ENCODE data around the gene MYBBP1A. TPM values are rescaled to one million over a fixed set of nuclear protein-coding genes. Genes with fewer than 3 reads are reported as not detected.

The MYBBP1A gene
- total RNA-seq, 1 experiment from 2014 or later: 155 TPM

DNA sequence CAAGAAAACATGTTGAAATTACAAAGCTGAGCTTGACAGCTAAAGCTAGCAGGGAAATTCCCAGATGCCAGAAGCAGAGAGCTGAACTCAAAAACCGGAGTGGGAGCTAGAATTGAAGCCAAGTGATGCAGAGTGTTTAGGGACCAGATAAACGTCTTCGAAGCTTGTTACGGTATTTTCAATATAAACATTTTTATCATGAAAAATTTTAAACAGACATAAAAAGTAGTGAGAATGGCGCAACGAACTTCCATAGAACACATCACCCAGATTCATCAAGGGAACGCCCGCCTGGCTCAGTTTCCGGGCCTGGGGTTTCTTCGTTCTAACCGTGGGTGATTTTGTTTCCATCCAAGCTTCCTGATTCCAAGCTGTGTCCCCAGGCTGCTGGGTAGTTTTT lies 38.4 kb downstream of the MYBBP1A start:
- no peak for DNase-seq
- H3K36me3 ChIP-seq (ENCODE audit: low read depth, low read length): no peaks in the 10 kb centered on the region
- H4K20me1 ChIP-seq (ENCODE audit: low read length): no peaks in the 10 kb centered on the region
- H3K9me3 ChIP-seq (ENCODE audit: low read length): no peaks in the 10 kb centered on the region
- H2AFZ ChIP-seq (ENCODE audit: low read length): no peak overlapping the region
- no peak for TF ChIP-seq EZH2 (IDR thresholded peaks at IDR 0.05; ENCODE audit: low read length, unreplicated experiment)
- no peak for TF ChIP-seq EZH2phosphoT487 (IDR thresholded peaks at IDR 0.05; ENCODE audit: borderline replicate concordance, low read length)
- TF ChIP-seq, protein P1, sequence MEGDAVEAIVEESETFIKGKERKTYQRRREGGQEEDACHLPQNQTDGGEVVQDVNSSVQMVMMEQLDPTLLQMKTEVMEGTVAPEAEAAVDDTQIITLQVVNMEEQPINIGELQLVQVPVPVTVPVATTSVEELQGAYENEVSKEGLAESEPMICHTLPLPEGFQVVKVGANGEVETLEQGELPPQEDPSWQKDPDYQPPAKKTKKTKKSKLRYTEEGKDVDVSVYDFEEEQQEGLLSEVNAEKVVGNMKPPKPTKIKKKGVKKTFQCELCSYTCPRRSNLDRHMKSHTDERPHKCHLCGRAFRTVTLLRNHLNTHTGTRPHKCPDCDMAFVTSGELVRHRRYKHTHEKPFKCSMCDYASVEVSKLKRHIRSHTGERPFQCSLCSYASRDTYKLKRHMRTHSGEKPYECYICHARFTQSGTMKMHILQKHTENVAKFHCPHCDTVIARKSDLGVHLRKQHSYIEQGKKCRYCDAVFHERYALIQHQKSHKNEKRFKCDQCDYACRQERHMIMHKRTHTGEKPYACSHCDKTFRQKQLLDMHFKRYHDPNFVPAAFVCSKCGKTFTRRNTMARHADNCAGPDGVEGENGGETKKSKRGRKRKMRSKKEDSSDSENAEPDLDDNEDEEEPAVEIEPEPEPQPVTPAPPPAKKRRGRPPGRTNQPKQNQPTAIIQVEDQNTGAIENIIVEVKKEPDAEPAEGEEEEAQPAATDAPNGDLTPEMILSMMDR (conservative IDR thresholded peaks at IDR 0.05; ENCODE audit: low read depth, low read length): no peak
- H3K79me2 ChIP-seq (ENCODE audit: low read length): no peaks in the 10 kb centered on the region
- no peak for ATAC-seq
- no peaks in the 10 kb centered on the region for H3F3A ChIP-seq (ENCODE audit: low read length, unreplicated experiment)
- ChIA-PET CTCF (no interaction called here), POLR2A (ENCODE audit: unreplicated experiment) (no interaction called here)
- no peak overlapping the region for H3K27ac ChIP-seq (ENCODE audit: low read length)
- H3K4me3 ChIP-seq (ENCODE audit: low read length): no peak overlapping the region
- no peaks in the 10 kb centered on the region for H3K9me2 ChIP-seq (replicated peaks; ENCODE audit: low read length)
- no peaks in the 10 kb centered on the region for H3K27me3 ChIP-seq (ENCODE audit: low read length)
- intact Hi-C loops (cut with micrococcal nuclease): no loop called here
- H3K9ac ChIP-seq (ENCODE audit: low read length): no peak overlapping the region
- H3K4me1 ChIP-seq (ENCODE audit: insufficient read depth, low read length): peaks cover 20% of the 10 kb centered on the region
- no peak overlapping the region for H3K4me2 ChIP-seq (ENCODE audit: low read length)
- no TSS peak for BruUV-seq (replicated peaks)

DNA sequence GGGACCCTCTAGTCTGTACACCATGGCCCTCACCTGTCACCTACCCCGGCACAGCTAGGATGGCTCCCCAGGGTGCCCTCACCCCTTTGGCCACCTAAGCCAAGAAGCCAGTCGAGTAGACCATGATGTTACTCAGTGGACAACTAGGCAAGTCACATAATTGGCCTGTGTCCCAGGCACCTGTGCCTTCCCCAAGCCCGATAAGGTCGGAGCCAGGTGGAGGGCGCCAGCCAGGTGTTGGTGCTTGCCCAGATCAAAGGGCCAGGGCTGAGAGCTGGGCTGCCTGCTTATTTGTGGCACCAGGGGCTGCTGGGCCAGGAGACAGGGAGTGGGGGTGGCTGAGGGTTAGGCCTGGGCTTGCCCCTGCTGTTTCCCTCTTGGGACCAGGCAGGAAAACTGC lies 39.7 kb downstream of the MYBBP1A start:
- CTCF ChIA-PET: no interaction called here
- no peak overlapping the region for H3K9ac ChIP-seq (ENCODE audit: low read length)
- H2AFZ ChIP-seq (ENCODE audit: low read length): no peak overlapping the region
- POLR2A ChIA-PET (ENCODE audit: unreplicated experiment): no interaction called here
- no TSS peak for BruUV-seq (replicated peaks)
- H3K4me3 ChIP-seq (ENCODE audit: low read length): no peak overlapping the region
- H3K9me3 ChIP-seq (ENCODE audit: low read length): no peaks in the 10 kb centered on the region
- H3K36me3 ChIP-seq (ENCODE audit: low read depth, low read length): no peaks in the 10 kb centered on the region
- no peak overlapping the region for H3K4me2 ChIP-seq (ENCODE audit: low read length)
- no peaks in the 10 kb centered on the region for H3F3A ChIP-seq (ENCODE audit: low read length, unreplicated experiment)
- H3K79me2 ChIP-seq (ENCODE audit: low read length): no peaks in the 10 kb centered on the region
- no peaks in the 10 kb centered on the region for H3K27me3 ChIP-seq (ENCODE audit: low read length)
- no peak for DNase-seq
- no peak overlapping the region for H3K27ac ChIP-seq (ENCODE audit: low read length)
- intact Hi-C loops (cut with micrococcal nuclease): no loop called here
- H4K20me1 ChIP-seq (ENCODE audit: low read length): no peaks in the 10 kb centered on the region
- peaks cover 15% of the 10 kb centered on the region for H3K4me1 ChIP-seq (ENCODE audit: insufficient read depth, low read length)
- TF ChIP-seq, protein P1 (conservative IDR thresholded peaks at IDR 0.05; ENCODE audit: low read depth, low read length): no peak
- TF ChIP-seq EZH2 (IDR thresholded peaks at IDR 0.05; ENCODE audit: low read length, unreplicated experiment): no peak
- TF ChIP-seq EZH2phosphoT487 (IDR thresholded peaks at IDR 0.05; ENCODE audit: borderline replicate concordance, low read length): no peak
- no peaks in the 10 kb centered on the region for H3K9me2 ChIP-seq (replicated peaks; ENCODE audit: low read length)
- ATAC-seq: no peak

DNA sequence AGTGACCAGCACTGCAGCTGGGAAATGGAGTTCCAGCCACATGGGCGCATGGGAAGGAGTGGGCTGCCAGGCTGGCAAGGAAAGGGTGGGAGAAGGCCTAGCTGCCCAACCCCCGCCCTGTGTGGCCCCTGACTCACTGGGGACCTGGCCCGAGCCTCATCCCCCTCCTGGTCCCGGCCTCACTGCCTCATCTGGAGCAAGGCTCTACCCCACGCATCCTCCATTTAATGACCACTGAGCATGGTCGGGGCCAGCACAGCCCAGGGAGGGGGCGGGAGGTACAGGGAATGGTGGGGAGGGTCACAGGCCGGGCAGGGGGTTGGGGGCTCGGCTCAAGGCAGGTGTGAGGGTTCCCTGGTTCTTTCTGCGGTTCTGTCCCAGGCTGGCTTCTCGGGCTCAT lies 40.4 kb downstream of the MYBBP1A start:
- DNase-seq (no peak), ATAC-seq (no peak)
- Histone ChIP-seq H3K79me2 (ENCODE audit: low read length) (no peaks in the 10 kb centered on the region), H3K27me3 (ENCODE audit: low read length) (no peaks in the 10 kb centered on the region), H3K4me2 (ENCODE audit: low read length) (peak overlapping the region; percentile 37; the same call in 1 of the 2 replicates), H3K9me2 (replicated peaks; ENCODE audit: low read length) (no peaks in the 10 kb centered on the region), H4K20me1 (ENCODE audit: low read length) (no peaks in the 10 kb centered on the region), H3K9ac (ENCODE audit: low read length) (no peak overlapping the region), H3K9me3 (ENCODE audit: low read length) (no peaks in the 10 kb centered on the region), H3K27ac (ENCODE audit: low read length) (no peak overlapping the region), H3K4me3 (ENCODE audit: low read length) (no peak overlapping the region), H2AFZ (ENCODE audit: low read length) (no peak overlapping the region), H3K4me1 (ENCODE audit: insufficient read depth, low read length) (peaks cover 15% of the 10 kb centered on the region), H3F3A (ENCODE audit: low read length, unreplicated experiment) (no peaks in the 10 kb centered on the region), H3K36me3 (ENCODE audit: low read depth, low read length) (no peaks in the 10 kb centered on the region)
- BruUV-seq (replicated peaks): no TSS peak
- intact Hi-C loops (cut with micrococcal nuclease): no loop called here
- POLR2A ChIA-PET (ENCODE audit: unreplicated experiment): no interaction called here
- CTCF ChIA-PET: interaction anchor here (1.0 kb wide), 1 partner anchor 94 kb away, joined by 3 read pairs; no protein-coding TSS in a partner anchor
- no peak for TF ChIP-seq EZH2 (IDR thresholded peaks at IDR 0.05; ENCODE audit: low read length, unreplicated experiment)
- TF ChIP-seq EZH2phosphoT487 (IDR thresholded peaks at IDR 0.05; ENCODE audit: borderline replicate concordance, low read length): no peak
- TF ChIP-seq, protein P1 (conservative IDR thresholded peaks at IDR 0.05; ENCODE audit: low read depth, low read length): no peak
